Trophoblast cell (in vitro differentiated cells and primary cell): ENCODE results near the gene MYH9.

ENCODE experiments used
- DNase-seq, 2 donors: peaks; one replicate each; pipeline ENCODE4 v3.0.0-alpha.2; 2016
- H2AFZ ChIP-seq: 2 replicates; pipeline ENCODE4 v1.6.1; 2013; ENCODE audit warnings: low read length, moderate library complexity, mild to moderate bottlenecking; ENCODE audit not compliant: insufficient read depth, poor library complexity
- H2AK5ac ChIP-seq: 2 replicates; pipeline ENCODE4 v1.6.1; 2013; ENCODE audit warnings: mild to moderate bottlenecking, low read length
- H2BK120ac ChIP-seq: 2 replicates; pipeline ENCODE4 v1.6.1; 2013; ENCODE audit warnings: low read length, mild to moderate bottlenecking, moderate library complexity; ENCODE audit not compliant: insufficient read depth, poor library complexity
- H2BK12ac ChIP-seq: 2 replicates; pipeline ENCODE4 v1.6.1; 2013; ENCODE audit warnings: mild to moderate bottlenecking, low read length, moderate library complexity
- H2BK5ac ChIP-seq: 2 replicates; pipeline ENCODE4 v1.6.1; 2013; ENCODE audit warnings: low read length, low read depth, moderate library complexity, mild to moderate bottlenecking; ENCODE audit not compliant: poor library complexity
- H3K14ac ChIP-seq: 2 replicates; pipeline ENCODE4 v1.6.1; 2013; ENCODE audit warnings: mild to moderate bottlenecking, low read length
- H3K18ac ChIP-seq: 2 replicates; pipeline ENCODE4 v1.6.1; 2013; ENCODE audit warnings: mild to moderate bottlenecking, low read length
- H3K23ac ChIP-seq: 2 replicates; pipeline ENCODE4 v1.6.1; 2013; ENCODE audit warnings: low read length
- H3K27ac ChIP-seq: 2 replicates; pipeline ENCODE4 v1.5.1; 2013; ENCODE audit warnings: low read depth, mild to moderate bottlenecking, inconsistent platforms, low read length, moderate library complexity
- H3K27me3 ChIP-seq: 2 replicates; pipeline ENCODE4 v1.6.1; 2013; ENCODE audit warnings: inconsistent platforms, mild to moderate bottlenecking, low read length, moderate library complexity; ENCODE audit not compliant: insufficient read depth
- H3K36me3 ChIP-seq, 2 experiments: 1 replicate in 1 of 2; 2 replicates in 1 of 2; pipeline ENCODE4 v1.6.1; 2013; ENCODE audit warnings: low read length in 2 of 2, mild to moderate bottlenecking in 2 of 2, moderate library complexity in 1 of 2; ENCODE audit not compliant: insufficient read depth in 2 of 2, control insufficient read depth in 1 of 2
- H3K4ac ChIP-seq: 2 replicates; pipeline ENCODE4 v1.6.1; 2013; ENCODE audit warnings: low read depth, mild to moderate bottlenecking, low read length, moderate library complexity
- H3K4me1 ChIP-seq, 2 experiments: 1 replicate in 1 of 2; 2 replicates in 1 of 2; pipeline ENCODE4 v1.6.1; 2013; ENCODE audit warnings: low read length in 2 of 2, mild to moderate bottlenecking in 2 of 2, moderate library complexity in 1 of 2; ENCODE audit not compliant: insufficient read depth in 2 of 2, control insufficient read depth in 1 of 2
- H3K4me2 ChIP-seq: 2 replicates; pipeline ENCODE4 v1.6.1; 2013; ENCODE audit warnings: inconsistent platforms, mild to moderate bottlenecking, low read length, moderate library complexity
- H3K4me3 ChIP-seq: 2 replicates; pipeline ENCODE4 v1.5.1; 2013; ENCODE audit warnings: mild to moderate bottlenecking, low read depth, low read length, inconsistent platforms
- H3K79me1 ChIP-seq: one replicate; pipeline ENCODE4 v1.6.1; 2013; ENCODE audit warnings: low read length
- H3K79me2 ChIP-seq: 2 replicates; pipeline ENCODE4 v1.6.1; 2013; ENCODE audit warnings: low read length, mild to moderate bottlenecking; ENCODE audit not compliant: control insufficient read depth, insufficient read depth, poor library complexity
- H3K9ac ChIP-seq: 2 replicates; pipeline ENCODE4 v1.6.1; 2013; ENCODE audit warnings: mild to moderate bottlenecking, low read length
- H3K9me3 ChIP-seq: 2 replicates; pipeline ENCODE4 v1.6.1; 2013; ENCODE audit warnings: low read depth, mild to moderate bottlenecking, control low read depth, inconsistent platforms, low read length; ENCODE audit not compliant: insufficient read depth
- H4K12ac ChIP-seq: 2 replicates; pipeline ENCODE4 v1.6.1; 2013; ENCODE audit warnings: low read depth, mild to moderate bottlenecking, low read length, moderate library complexity
- H4K8ac ChIP-seq: 2 replicates; pipeline ENCODE4 v1.6.1; 2013; ENCODE audit warnings: low read depth, mild to moderate bottlenecking, low read length, moderate library complexity
- H4K91ac ChIP-seq: one replicate; pipeline ENCODE4 v1.6.1; 2013; ENCODE audit warnings: low read depth, mild to moderate bottlenecking, low read length, moderate library complexity
- WGBS: extraction: QIAGEN DNeasy Blood & Tissue Kit; methylation state at CpG from one replicate; pipeline ENCODE4 v1.1.7; 2013; ENCODE audit warnings: missing lambda C conversion rate; ENCODE audit not compliant: insufficient read length, insufficient coverage; ENCODE audit errors: extremely low coverage; 5-methylcytosine and 5-hydroxymethylcytosine counted together

The MYH9 gene

DNA sequence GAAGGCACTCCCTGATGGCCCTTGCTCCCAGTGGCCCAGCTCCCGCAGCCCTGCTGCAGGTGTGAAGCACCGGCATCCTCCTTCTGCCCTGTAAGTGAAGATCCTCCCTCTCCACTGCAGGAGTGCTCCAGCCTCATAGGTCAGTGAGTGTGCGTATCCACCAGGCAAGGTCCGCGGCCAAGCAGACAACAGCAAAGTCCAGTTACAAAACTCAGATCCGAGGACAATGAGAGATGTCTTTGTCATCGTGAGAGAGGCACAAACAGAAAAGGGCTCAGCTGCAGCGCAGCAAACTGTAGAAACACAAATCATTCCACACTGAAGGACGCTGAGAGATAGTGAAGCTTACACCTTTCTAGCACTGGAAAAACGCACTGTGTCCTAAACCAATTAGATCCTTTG, 46.1 kb downstream of the MYH9 start:
- H4K8ac ChIP-seq: no peak overlapping the region
- WGBS: no CpG with 5 or more reads among the region's 10 CpGs
- H3K79me1 ChIP-seq: peaks cover 2% of the 10 kb centered on the region
- peaks cover 22 to 28% of the 10 kb centered on the region in 2 experiments for H3K4me1 ChIP-seq
- no peak overlapping the region for H2BK120ac ChIP-seq
- H2AFZ ChIP-seq: no peak overlapping the region
- no peaks in the 10 kb centered on the region for H3K9me3 ChIP-seq
- H3K9ac ChIP-seq: no peak overlapping the region
- H4K12ac ChIP-seq: no peak overlapping the region
- H3K23ac ChIP-seq: no peak overlapping the region
- no peak overlapping the region for H3K4ac ChIP-seq
- H4K91ac ChIP-seq: no peak overlapping the region
- DNase-seq: no peak
- H3K4me2 ChIP-seq: no peak overlapping the region
- no peak overlapping the region for H3K14ac ChIP-seq
- peaks cover 26% of the 10 kb centered on the region for H3K79me2 ChIP-seq
- H2BK5ac ChIP-seq: no peak overlapping the region
- no peak overlapping the region for H2AK5ac ChIP-seq
- H3K27me3 ChIP-seq: no peaks in the 10 kb centered on the region
- H3K4me3 ChIP-seq: no peak overlapping the region
- no peak overlapping the region for H2BK12ac ChIP-seq
- H3K27ac ChIP-seq: no peak overlapping the region
- peaks cover 44 to 70% of the 10 kb centered on the region in 2 experiments for H3K36me3 ChIP-seq
- no peak overlapping the region for H3K18ac ChIP-seq

DNA sequence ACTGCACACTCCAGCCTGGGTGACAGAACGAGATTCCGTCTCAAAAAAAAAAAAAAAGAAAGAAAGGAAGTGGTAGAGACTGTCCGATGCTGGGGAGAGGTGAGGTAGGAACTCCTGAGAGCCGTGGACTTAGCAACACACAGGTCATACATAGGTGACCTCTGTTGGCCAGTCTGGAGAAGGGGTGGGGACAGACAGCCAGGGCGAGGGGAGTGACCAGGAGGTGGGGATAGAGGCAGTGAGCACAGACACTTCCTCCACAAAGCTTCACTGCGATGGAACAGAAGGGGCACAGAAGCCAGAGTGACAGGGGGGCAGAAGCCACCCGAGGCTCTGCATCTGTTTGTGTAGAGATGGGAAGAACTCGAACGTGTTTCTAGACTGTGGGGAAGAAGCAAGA, 47.1 kb downstream of the MYH9 start:
- H2BK12ac ChIP-seq: no peak overlapping the region
- H3K4me3 ChIP-seq: no peak overlapping the region
- no peaks in the 10 kb centered on the region for H3K27me3 ChIP-seq
- H2BK120ac ChIP-seq: no peak overlapping the region
- no peak overlapping the region for H3K23ac ChIP-seq
- H3K4me2 ChIP-seq: no peak overlapping the region
- no peak overlapping the region for H3K18ac ChIP-seq
- H2AFZ ChIP-seq: no peak overlapping the region
- H4K8ac ChIP-seq: no peak overlapping the region
- no peak overlapping the region for H4K12ac ChIP-seq
- no peak overlapping the region for H2AK5ac ChIP-seq
- no peak overlapping the region for H3K9ac ChIP-seq
- H3K4ac ChIP-seq: no peak overlapping the region
- no peak overlapping the region for H2BK5ac ChIP-seq
- H3K36me3 ChIP-seq: peaks cover 50 to 72% of the 10 kb centered on the region in 2 experiments
- no CpG with 5 or more reads among the region's 9 CpGs for WGBS
- DNase-seq: no peak
- H3K79me2 ChIP-seq: peaks cover 30% of the 10 kb centered on the region
- no peak overlapping the region for H4K91ac ChIP-seq
- H3K9me3 ChIP-seq: no peaks in the 10 kb centered on the region
- H3K14ac ChIP-seq: no peak overlapping the region
- H3K79me1 ChIP-seq: peaks cover 7% of the 10 kb centered on the region
- H3K27ac ChIP-seq: peak overlapping the region; percentile 16
- H3K4me1 ChIP-seq: peaks cover 30 to 36% of the 10 kb centered on the region in 2 experiments

DNA sequence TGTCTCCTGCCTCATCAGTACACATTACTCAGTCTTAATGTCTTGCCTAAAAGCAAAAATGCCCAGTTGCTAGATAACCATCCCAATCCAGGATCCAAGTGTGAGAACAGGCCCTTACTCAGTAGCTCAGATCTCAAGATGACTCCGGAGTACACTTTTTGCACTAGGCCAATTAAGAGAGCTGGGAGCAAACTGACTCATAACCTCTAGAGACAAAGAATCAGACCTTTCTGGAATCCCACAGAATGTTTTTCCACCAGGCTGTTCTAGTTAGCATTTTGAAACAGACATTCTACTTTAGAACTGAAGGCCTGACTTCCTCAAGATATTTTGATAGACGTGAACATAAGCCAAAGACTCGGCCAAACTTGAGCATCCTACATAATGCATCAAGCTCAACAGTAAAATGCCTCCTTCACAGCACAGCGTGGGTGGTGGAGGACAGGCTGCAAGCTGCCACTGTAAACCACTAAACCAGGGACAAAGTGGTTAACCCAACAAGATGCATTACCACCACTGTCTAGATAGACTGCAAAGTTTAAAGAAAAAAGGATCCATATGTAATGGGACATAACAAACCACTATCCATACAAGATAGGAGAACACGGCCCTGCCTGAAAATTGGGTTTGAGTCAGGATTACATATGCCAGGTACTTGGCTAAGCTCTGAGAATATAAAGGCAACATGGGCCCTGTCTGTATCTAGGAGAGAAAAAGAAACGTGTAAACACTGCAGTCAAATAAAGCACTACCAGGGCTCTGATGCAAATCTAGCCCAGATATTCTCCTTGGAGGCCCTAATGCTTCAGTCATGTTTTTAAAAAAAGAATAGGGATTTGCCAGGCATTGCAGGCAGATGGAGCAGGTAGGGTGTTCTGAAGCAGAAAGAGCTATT, 48.3 kb downstream of the MYH9 start:
- H3K14ac ChIP-seq: no peak overlapping the region
- no CpG with 5 or more reads among the region's 6 CpGs for WGBS
- H2AK5ac ChIP-seq: no peak overlapping the region
- DNase-seq: peak in 1 of 2 donors; percentile 50
- H4K91ac ChIP-seq: no peak overlapping the region
- H2BK12ac ChIP-seq: no peak overlapping the region
- H3K4me2 ChIP-seq: no peak overlapping the region
- peak overlapping the region; percentile 27 for H3K4ac ChIP-seq
- H2AFZ ChIP-seq: no peak overlapping the region
- no peaks in the 10 kb centered on the region for H3K9me3 ChIP-seq
- no peak overlapping the region for H3K18ac ChIP-seq
- H4K12ac ChIP-seq: no peak overlapping the region
- peaks cover 58 to 75% of the 10 kb centered on the region in 2 experiments for H3K36me3 ChIP-seq
- H3K27ac ChIP-seq: peak overlapping the region; percentile 77
- no peak overlapping the region for H4K8ac ChIP-seq
- H3K79me2 ChIP-seq: peaks cover 26% of the 10 kb centered on the region
- H3K4me1 ChIP-seq: peaks cover 42 to 47% of the 10 kb centered on the region in 2 experiments
- H3K27me3 ChIP-seq: no peaks in the 10 kb centered on the region
- peaks cover 17% of the 10 kb centered on the region for H3K79me1 ChIP-seq
- H3K9ac ChIP-seq: no peak overlapping the region
- H2BK5ac ChIP-seq: peak overlapping the region; percentile 70
- H3K23ac ChIP-seq: no peak overlapping the region
- H3K4me3 ChIP-seq: no peak overlapping the region
- no peak overlapping the region for H2BK120ac ChIP-seq

DNA sequence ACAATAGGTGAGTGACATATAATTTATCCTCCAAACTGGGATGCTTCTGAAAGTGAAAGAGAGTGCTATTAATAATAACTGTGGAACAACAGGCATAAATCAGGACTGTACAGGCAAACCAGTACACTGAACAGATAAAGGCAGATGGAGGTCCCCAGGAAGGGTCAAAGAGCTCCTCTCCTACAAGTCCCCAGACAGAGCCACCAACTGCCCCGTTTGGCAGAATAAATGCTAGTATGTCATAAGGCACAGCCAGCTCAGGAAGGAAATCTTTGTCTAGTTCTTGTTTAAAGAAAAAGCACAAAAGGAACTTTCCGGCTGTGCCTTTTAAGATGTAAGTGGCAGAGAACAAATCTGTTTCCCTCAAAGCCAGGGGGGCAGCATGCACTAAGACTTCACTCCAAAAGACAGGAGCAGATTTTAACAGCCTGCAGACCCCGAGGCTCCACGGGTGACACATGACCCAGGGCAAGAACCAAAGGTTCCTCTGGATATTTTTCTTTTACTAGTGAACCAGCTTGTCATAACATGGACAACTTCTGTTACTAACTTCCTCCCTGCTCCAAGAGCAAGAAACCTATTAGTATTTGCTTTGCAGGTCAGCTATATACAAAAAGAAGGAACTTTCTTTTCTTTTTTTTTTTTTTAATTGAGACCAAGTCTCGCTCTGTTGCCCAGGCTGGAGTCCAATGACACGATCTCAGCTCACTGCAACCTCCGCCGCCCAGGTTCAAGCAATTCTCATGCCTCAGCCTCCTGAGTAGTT, 50.2 kb downstream of the MYH9 start:
- H3K27ac ChIP-seq: peak overlapping the region; percentile 32
- H3K18ac ChIP-seq: no peak overlapping the region
- H2BK120ac ChIP-seq: no peak overlapping the region
- H3K27me3 ChIP-seq: no peaks in the 10 kb centered on the region
- H4K91ac ChIP-seq: no peak overlapping the region
- H3K79me2 ChIP-seq: peaks cover 18% of the 10 kb centered on the region
- H4K12ac ChIP-seq: no peak overlapping the region
- peaks cover 48 to 64% of the 10 kb centered on the region in 2 experiments for H3K36me3 ChIP-seq
- H3K14ac ChIP-seq: no peak overlapping the region
- H3K9ac ChIP-seq: no peak overlapping the region
- no peak overlapping the region for H3K4me2 ChIP-seq
- H3K23ac ChIP-seq: no peak overlapping the region
- H3K4me1 ChIP-seq: peaks cover 49 to 58% of the 10 kb centered on the region in 2 experiments
- DNase-seq: no peak
- H3K4me3 ChIP-seq: no peak overlapping the region
- H2AFZ ChIP-seq: no peak overlapping the region
- no peak overlapping the region for H2BK5ac ChIP-seq
- WGBS: no CpG with 5 or more reads among the region's 8 CpGs
- peak overlapping the region; percentile 41 for H3K4ac ChIP-seq
- no peak overlapping the region for H2BK12ac ChIP-seq
- H2AK5ac ChIP-seq: no peak overlapping the region
- H3K79me1 ChIP-seq: peaks cover 30% of the 10 kb centered on the region
- no peaks in the 10 kb centered on the region for H3K9me3 ChIP-seq
- H4K8ac ChIP-seq: no peak overlapping the region
